ENCODE measurements around the gene SFPQ.
"Not testable (repeated sequence)": the region's sequence is repeated elsewhere in the genome, so short reads cannot be mapped to it uniquely, and the experiment has no call there.

SFPQ gene

DNA sequence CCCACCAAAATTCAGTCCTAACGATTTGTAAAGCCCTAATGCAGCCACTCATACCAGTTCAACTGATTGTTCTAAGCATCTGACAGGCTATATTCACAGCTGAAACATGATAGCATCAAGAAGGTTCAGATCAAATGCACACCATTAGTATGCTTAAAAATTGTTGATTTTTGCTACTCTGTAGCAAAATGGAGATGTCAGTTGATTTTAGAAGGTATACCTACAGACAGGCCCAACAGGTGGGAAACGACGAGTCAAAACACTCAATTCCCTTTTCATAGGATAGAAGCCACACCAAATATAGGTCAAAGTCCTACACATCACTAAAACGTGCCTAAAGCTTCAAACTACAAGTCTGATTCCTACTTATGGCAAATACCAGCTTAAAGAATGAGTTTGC is 6.7 kb downstream of the SFPQ start:
- DNase-seq (ENCODE audit: low spot score), result no peak

DNA sequence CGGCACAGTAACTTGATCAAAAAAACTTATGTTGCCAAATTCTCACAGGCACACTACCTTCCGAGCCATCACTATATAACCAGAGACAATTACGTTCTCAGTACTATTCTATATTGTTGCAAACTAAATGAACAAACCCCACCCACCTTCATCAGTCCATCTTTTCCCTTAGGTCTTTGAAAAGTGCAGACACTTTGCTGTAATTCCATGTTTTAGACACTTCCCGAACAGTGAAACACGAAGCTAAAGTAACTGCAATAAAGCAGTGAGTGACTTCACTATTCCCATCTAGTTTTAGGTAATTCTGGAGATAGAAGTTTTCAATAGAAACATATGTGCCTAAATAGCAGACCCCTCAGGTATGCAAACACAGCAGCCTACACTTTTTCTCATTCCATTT is 7.7 kb downstream of the SFPQ start:
- DNase-seq (ENCODE audit: low spot score), result no peak

DNA sequence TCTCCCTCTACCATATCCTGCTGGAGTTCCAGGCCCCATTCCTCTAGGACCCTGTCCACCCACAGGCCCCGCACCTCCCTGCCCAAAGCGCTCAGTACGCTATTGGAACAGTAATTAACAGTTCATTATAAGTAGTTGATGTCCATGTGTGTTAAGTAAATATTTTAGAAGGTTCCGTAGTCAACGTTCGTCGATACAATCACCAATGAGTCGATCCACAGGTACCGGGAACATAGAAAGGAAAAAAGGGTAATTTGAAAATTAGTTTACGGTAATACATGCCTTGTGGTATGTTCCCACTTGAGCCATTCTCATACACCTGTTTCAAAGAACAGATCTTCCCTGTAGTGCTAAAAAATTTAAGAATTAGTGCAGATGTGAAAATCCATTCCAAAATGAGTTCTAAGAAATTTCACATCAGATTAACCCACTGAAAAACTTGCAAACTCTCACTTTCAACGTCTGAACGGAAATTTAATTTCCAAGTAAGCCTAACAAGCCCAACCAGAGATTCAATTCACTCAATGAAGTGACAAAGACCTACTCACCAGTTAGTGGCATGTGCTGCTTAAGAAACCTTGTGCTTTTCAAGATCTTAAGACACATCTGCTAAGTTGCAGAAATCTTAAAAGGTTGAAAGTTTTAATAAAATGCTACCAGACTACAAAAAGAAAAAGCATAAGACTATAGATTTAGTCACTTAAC is 8.3 kb downstream of the SFPQ start:
- no peak for DNase-seq (ENCODE audit: low spot score)

DNA sequence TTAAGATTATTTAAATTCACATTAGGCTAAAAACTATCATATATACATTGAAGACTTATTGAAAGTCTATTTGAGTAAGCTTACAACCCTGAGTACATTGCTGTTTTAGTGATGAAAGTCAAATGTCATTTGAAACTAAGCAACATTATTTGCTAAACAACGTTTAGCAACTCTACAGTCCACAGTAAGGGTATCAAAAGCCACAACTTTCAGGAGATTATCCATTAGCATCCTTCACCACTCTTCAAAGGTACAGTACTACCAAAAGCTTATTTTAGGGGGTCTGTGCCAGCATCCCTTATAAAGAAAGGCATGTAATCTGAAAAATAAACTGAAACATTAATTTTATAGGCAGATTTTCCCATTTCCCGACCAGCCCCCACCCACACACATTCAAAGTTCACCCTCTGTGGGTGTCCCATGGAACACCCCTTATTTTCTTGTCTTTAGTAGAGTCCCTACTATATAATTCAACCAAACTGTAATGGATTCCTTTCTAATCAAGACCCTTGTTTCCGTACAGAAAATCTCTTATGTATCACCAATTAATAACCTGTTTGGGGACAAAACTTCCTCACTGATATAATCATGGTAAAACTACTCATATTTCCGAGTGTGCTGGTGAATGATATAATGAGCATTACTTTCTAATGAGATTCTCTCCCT is 11.0 kb downstream of the SFPQ start:
- DNase-seq (ENCODE audit: low spot score), result no peak

DNA sequence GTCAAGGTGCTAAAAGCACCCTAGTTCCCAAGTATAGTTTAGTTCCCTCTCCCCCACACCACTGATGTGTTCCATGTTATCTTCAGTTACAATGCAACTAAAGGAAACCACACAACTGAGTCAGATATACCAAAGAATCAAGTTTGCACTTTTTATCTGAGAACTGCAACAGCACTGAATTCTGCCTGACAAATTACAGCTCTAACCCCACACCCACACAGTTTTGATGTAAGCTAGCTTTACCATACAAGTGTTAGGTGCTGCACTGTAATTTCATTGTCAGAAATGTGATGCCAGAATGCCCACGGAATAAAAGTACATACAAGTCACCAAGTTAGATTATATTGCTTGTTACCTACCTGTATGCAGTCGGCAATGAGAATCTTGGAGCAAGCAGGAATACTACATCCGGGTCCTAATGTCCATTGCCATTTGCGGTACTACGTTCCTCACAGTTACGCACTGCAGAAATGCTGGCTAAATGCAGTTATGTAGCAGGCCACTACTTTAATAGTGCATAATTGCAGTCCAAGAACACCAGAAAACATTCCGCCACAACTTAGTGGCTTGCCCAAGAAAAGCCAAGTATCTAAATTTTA is 12.1 kb downstream of the SFPQ start:
- DNase-seq (ENCODE audit: low spot score), result no peak

DNA sequence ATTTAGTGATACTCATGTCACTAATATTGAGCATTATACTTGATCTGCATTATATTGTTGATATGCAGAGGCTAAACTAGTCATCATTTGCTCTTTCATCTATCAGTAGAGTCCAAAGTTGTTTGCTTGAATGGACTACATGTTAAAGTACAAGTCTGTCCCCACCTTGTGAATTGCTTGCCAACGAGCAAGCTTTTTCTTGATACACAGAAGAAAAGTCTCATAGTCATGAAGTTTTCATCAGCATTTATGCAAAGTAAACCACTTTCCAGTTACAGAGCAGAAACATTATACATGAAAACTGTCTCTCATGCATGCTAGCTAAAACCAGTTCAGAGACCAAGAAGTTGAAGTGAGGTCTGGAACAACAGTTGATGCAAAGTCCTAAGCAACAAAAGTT is 13.0 kb downstream of the SFPQ start:
- DNase-seq (ENCODE audit: low spot score), result no peak

DNA sequence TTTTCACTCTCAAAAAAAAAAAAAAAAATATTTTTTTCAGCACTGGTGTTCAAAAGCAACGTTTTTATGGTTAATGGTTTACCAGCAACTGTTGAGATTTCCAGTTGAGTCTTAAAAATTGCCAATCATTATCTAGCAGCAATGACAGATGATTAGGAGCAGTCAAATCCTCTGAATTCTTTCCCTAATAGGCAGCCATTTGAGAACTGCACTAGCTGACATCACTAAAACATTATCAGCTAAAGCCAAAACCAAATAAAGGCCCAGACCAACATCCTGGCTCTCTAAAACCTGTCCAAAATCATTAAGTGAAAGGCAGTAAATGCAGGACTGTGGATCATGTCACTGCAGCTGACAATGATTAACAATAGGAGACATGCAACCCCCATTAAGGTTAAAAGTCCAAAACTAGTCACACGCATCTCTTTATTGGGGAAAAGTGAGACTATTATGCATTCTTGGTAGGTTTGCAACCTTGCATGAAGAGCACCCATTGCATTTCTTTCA is 14.0 kb downstream of the SFPQ start:
- no peak for DNase-seq (ENCODE audit: low spot score)

DNA sequence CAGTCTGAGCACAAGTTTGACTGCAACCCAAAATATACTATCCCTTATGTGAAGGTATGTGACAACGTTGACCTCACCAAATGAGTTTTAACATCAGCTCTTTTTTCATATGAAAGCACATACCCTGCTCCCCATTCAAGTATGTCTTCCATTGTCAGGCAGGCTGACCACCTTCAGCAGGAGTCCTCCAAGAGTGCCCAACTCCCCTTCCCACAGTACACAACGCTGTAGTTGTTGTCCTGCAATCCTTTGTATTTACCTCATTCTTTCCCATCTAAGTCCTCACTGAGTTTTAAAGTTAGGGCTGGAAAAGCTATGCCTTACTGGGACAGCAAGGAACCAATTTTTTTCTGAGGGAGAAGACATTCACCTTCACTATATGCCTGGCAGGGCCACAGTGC is 14.7 kb downstream of the SFPQ start:
- no peak for DNase-seq (ENCODE audit: low spot score)

DNA sequence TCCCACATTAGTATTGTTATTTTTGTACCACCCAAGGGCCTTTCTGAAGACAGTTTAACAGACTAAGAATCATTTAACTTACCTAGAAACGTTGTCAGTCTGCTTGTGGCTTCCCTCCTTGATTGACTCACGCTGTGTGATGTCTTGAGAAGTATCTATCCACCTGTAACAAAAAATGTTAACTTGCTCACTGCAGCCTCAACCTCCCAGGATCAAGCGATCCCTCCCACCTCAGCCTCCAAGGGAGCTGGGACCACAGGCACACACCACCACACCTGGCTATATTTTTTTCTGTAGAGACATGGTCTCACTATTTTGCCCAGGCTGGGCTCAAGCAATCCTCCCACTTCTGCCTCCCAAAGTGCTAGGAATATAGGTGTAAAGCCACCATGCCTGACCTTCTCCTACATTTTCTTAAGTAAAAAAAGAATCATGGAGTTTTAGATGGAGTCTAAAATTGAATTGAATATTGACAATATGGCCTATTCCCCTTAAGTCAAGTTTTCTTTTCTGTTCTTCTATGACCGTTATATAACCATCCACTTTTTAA is 15.6 kb downstream of the SFPQ start:
- no peak for DNase-seq (ENCODE audit: low spot score)

DNA sequence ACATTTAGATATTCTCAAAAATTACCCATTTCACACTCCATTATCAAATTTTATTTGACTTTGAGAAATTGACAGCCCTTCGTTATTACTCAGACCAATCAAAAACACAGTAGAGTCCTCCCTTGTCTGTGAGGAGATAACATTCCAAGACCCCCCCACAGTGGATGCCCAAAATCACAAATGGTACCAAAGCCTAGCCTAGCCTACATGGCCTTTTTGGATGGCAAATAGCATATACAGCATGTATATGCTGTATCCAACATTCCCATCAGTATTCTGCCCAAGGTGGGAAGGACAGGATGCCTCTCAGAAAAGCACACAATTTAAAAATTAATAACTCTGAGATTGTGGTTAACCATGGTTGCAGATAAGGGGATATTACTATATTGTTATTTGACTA is 17.3 kb downstream of the SFPQ start:
- DNase-seq (ENCODE audit: low spot score), result no peak

DNA sequence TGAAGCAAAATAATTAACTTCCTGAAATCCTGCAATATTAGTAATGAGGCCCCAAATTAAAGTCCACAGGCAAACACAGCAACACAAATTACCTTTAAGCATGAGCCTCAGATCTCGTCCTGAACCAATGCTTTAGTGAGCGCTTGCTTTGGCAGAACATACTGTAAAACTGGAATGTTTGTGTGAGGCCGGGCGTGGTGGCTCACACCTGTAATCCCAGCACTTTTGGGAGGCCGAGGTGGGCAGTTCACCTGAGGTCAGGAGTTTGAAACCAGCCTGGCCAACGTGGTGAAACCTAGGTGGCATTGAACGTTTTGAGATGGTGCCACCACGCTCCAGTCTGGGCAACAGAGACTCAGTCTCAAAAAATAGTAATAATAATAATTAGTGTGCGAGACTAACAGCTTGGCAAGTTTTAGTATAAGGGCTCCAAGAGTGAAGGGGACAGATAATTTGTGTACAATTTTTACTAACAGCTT is 17.8 kb downstream of the SFPQ start:
- no peak for DNase-seq (ENCODE audit: low spot score)

DNA sequence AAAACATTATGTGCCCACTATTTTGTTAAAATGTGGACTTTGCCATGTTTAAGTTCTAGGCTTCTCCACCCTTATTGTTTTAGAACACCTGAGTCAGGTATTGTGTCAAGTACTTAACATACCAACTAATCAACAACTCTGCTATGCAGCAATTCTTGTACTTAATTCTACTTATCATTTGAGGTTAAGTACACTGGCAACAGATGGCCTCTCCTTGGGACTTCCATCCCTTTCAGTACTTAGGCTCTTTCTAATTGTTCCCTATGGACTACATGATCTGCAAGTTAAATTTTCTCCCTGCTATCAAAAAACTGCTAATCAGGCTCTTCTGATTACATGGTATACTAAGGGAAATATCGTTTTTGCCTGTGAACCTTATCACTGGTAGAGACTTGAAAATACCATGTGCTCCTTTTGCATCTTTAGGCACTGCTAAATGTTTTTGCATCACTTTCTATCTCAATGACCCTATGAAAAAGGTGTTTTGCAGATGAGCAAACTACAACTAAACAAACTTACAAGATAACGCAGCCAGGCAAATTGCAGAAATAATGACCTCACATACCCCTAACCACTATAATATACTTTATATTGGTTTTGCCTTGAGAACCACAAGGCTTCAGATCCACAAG is 18.9 kb downstream of the SFPQ start:
- DNase-seq (ENCODE audit: low spot score), result no peak

DNA sequence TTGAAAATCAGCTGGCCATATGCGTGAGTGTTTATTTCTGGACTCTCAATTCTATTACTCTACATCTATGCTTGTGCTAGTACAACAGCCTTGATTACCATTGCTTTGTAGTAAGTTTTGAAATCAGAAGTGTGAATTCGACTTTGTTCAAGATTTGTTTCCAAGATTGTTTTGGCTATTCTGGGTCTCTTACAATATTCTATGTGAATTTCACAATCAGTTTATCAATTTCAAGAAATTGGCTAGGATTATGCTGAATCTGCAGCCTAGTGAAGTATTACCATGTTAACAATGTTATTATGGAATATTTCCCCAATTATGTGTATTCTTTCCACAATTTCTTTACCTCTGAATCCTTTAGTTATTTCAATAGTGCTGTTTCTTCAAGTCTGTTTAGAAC is 19.5 kb downstream of the SFPQ start:
- no peak for DNase-seq (ENCODE audit: low spot score)

DNA sequence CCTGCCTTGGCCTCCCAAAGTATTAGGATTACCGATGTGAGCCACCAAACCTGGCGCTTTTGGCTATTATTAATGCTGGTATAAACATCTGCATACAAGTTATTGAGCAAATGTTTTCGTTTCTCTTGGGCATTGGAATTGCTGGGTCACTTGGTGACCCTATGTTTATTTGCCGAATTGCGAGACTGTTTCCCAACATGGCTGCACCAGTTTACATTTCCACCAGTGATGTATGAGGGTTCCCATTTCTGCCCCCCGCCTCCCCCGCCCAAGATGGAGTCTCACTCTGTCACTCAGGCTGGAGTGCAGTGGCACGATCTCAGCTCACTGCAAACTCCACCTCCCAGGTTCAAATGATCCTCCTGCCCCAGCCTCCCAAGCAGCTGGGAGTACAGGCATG is 20.9 kb downstream of the SFPQ start:
- no peak for DNase-seq (ENCODE audit: low spot score)

DNA sequence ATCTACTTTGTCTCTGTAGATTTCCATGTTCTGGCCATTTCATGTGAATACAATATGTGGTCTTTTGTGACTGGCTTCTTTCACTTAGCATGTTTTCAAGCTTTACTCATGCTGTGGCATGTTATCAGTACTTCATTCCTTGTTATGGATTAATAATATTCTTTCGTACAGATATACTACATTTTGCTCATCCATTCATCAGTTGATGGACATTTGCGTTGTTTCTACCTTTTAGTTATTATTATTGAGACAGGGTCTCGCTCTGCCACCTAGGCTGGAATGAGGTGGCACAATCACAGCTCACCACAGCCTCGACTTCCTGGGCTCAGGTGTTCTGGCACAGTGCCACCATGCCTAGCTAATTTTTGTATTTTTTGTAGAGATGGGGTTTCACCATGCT is 21.4 kb downstream of the SFPQ start:
- DNase-seq (ENCODE audit: low spot score), result no peak

DNA sequence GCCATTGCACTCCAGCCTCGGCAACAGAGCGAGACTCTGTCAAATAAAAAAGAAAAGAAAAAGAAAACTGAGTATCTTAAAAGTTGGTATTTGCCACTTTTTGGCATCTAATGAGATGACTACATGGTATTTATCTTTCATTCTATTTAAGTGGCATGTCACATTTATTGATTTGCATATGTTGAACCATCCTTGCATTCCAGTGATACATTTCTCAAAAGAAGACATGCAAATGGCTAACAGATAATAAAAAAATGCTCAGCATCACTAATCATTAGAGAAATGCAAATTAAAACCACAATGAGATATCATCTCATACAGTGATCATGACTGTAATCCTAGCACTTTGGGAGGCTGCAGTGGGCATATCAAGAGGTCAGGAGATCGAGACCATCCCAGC is 28.1 kb downstream of the SFPQ start:
- DNase-seq (ENCODE audit: low spot score), result no peak

DNA sequence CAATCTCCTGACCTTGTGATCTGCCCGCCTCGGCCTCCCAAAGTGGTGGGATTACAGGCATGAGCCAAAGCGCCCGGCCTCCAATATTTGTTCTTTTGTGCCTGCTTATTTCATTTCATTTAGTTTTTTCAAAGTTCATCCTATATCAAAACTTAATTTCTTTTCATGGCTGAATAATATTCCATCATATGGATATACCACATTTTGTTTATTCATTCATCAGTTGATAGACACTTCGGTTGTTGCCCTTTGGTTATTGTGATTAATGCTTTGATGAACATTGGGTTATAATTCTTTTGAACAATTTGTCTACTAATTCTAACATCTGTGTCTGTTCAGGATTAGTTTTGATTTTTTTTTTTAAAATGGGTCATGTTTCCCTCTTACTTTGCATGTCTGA is 41.7 kb downstream of the SFPQ start:
- DNase-seq (ENCODE audit: low spot score), result no peak

DNA sequence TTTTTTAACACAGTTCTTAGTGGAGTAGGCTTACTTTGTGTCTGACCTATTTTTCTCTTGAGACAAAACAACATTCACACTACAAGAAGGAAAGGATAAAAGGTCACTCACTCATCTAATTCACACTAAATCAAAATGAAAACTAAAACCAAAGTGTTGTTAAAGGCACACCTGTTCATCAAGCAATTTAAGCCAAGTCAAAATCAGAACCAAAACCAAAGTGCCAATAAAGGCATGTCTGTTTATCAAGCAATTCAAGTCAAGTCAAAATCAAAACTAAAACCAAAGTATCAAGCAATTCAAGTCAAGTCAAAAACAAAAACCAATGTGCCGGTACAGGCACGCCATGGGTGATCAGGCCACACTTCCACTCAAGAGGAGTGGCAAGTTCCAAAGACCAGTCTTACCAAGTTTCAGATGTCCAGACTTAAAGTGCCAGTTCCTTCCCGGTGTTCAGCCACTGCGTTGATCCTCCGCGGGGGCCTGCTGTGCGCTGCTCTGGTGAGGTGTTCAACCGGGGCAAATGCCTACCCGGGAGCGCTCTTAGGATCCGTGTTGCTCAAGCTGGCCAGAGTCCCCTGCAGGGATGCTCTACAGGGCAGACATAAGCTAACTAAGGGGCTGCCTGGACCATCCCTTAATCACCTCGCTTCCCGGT is 46.9 kb downstream of the SFPQ start:
- not testable (repeated sequence) for DNase-seq (ENCODE audit: low spot score)

DNA sequence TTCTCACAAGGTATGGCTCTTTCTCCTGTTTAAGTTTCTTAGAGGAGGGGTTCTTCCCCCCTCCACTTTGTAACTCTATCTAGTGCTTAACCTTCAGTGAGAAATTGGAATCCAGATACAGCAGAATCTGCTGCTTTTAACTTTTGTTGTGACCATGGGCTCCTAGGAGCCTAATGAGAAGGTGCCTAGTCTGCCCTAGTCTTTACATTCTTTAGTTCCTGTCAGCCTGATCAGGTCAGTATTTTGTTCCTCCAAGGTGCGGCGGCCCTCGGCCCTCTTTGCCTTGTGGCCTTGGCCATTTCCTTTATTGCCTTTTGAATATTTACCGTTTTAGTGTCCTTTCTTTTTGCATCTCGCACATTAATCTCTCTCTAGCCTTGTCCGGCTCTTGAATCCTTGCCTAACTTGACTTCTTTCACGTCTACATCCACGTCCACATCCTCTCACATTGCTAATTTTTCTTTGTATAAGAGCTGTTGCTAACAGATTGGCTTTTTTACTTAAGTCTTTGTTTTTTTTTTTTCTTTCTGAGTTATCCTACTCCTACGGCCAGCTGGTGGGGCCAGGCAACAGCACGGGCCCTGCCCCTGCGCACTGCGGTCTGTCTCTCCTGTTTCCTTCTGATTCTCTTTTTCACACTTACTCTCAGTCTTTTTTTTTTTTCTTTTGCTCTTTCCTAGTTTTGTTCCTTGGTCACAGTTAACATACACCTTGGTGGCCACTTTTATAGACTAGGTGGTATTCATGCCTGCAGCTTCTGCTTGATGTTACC is 49.0 kb downstream of the SFPQ start:
- DNase-seq (ENCODE audit: low spot score), result no peak

DNA sequence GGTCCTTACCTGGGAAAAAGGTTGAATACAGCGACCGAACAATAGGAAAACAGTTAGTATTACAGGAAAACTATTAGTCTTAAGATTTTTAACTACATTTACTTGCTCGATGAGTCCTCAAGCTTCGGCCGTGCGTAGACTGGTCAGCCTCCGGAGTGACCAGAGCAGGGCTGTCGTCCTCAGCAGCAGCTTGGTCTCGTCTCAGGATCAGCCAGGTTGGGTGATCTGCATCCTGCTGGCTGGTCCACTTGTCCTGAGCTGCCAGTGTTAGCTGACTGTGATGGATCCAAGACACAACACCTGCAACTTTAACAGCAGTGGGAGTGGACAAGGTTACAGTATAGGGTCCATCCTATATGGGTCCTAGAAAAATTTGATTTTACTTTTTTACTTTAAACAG is 50.2 kb downstream of the SFPQ start:
- not testable (repeated sequence) for DNase-seq (ENCODE audit: low spot score)

DNA sequence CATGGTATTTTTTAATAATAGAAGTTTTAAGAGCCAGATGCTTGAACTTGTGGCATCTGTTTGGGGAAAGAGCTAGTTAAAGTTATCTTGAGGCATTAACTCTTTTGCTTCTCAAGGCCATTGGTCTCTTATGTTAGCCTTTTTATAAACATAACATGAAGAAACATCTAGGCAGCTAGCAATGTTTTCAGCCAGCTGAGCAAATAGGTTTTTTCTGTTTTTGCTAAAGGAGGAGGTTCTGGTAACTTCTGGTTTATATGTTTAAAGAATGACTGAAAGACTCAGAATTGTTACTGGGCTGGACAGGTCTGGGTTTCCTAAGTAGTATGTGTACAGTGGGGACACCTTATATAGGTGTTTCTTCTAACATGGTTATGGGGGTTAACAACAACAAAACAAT is 50.7 kb downstream of the SFPQ start:
- DNase-seq (ENCODE audit: low spot score), result not testable (repeated sequence)

All from hepatic stellate cell (primary cell).